Activated naive CD4-positive, alpha-beta T cell treated with anti-CD3 and anti-CD28 coated beads for 36 hours (primary cell): ENCODE measurements around the gene PTMS. TPM values are rescaled to one million over a fixed set of nuclear protein-coding genes. Genes with fewer than 3 reads are reported as not detected.
A peak's percentile ranks its signal among the peaks of the same experiment; 100 is the strongest.

Experiments used
- CTCF ChIA-PET: fragments of 350-600 bp; sonication (Branson Sonifier 250); formaldehyde crosslinking; loops from one replicate; lab custom pipeline; 2021; ENCODE audit warnings: antibody characterized with exemption; lab: Charles Lee
- DNase-seq: peaks from one replicate; pipeline ENCODE4 v3.0.0-alpha.2; 2020
- H3K27ac Mint-ChIP-seq: one replicate; pipeline ENCODE4 v1.8.0; 2021; ENCODE audit warnings: mild to moderate bottlenecking, mixed read lengths
- H3K27me3 Mint-ChIP-seq: one replicate; pipeline ENCODE4 v1.8.0; 2021; ENCODE audit warnings: low read depth, mixed read lengths
- H3K36me3 Mint-ChIP-seq: one replicate; pipeline ENCODE4 v1.8.0; 2021; ENCODE audit warnings: low read depth, mixed read lengths
- H3K4me1 Mint-ChIP-seq: one replicate; pipeline ENCODE4 v1.8.0; 2021; ENCODE audit warnings: low read depth, mixed read lengths
- H3K4me3 Mint-ChIP-seq: one replicate; pipeline ENCODE4 v1.8.0; 2021; ENCODE audit warnings: mild to moderate bottlenecking, moderate library complexity, mixed read lengths
- H3K9me3 Mint-ChIP-seq: one replicate; pipeline ENCODE4 v1.8.0; 2021; ENCODE audit warnings: mixed read lengths
- intact Hi-C: fragments of 100-400 bp; cut with micrococcal nuclease; formaldehyde crosslinking; loops from one replicate; pipeline ENCODE4 v1.15.1; 2023
- total RNA-seq, 2 experiments: library from RNA; stranded (reverse); gene quantifications; one replicate each; pipeline ENCODE4 v1.2.3, GENCODE V29; 2021

The PTMS gene
- total RNA-seq, 2 experiments from 2014 or later = 35.1 to 44.2 TPM

DNA sequence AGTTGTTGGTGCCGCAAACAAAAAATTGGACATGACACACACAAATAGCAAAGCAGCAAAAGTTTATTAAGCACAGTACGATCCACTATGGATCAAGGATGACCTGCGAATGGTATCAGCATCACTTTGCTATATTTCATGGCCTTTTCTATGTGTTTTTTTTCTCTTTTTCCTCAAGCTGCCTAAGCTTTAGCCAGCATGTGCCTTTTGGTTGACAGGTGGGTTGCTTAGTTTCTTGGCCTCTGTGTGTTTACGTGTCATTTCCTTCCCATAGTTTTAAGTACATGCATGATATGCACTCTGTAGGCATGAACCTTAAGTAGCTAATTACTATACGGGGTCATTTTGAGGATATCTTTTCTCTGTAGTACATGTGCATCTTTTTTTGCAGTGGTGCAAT, 33.0 kb downstream of the PTMS start:
- CTCF ChIA-PET = interaction anchor here (1.0 to 1.3 kb wide), 2 partner anchors 26 to 45 kb away, joined by 3 read pairs; no protein-coding TSS in a partner anchor
- Mint-ChIP-seq H3K4me3 (no peak overlapping the region), H3K36me3 (peaks cover 33% of the 10 kb centered on the region), H3K4me1 (peaks cover 42% of the 10 kb centered on the region), H3K9me3 (no peaks in the 10 kb centered on the region), H3K27me3 (no peaks in the 10 kb centered on the region), H3K27ac (no peak overlapping the region)
- intact Hi-C loops = no loop called here
- DNase-seq = no peak

DNA sequence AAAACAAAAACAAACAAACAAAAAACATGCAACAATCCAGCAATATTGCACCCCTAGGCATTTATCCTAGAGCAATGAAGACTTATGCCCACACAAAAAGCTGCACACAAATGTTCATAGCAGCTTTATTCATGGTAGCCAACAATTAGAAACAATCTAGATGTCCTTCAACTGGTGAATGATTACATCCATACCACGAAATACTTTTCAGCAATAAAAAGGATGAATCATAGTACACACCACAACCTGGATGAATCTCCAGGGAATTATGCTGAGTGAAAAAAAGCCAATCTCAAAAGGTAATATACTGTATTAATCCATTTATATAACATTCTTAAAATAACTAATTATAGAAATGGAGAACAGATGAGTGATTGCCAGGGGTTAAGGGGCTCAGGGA, 41.0 kb downstream of the PTMS start:
- no peaks in the 10 kb centered on the region for H3K9me3 Mint-ChIP-seq
- CTCF ChIA-PET = interaction anchor here (3.8 kb wide), 1 partner anchor 18 kb away, joined by 18 read pairs; no protein-coding TSS in a partner anchor
- H3K4me3 Mint-ChIP-seq = no peak overlapping the region
- no peak for DNase-seq
- no peak overlapping the region for H3K27ac Mint-ChIP-seq
- peaks cover 19% of the 10 kb centered on the region for H3K4me1 Mint-ChIP-seq
- intact Hi-C loops = no loop called here
- H3K36me3 Mint-ChIP-seq = peaks cover 27% of the 10 kb centered on the region
- no peaks in the 10 kb centered on the region for H3K27me3 Mint-ChIP-seq

DNA sequence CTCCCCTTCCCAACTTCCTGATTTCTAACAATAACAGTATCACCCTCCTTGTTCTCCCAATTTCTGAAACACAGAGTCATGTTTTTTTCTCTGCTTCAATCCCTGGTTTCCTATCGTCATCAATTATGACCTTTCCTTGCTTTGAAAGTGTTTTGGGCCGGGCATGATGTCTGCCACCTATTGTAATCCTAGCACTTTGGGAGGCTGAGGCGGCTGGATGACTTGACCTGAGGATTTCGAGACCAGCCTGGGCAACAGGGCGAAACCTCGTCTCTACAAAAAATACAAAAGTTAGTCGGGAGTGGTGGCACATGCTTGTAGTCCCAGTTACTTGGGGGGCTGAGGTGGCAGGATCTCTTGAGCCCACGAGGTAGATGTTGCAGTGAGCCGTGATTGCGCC, 42.9 kb downstream of the PTMS start:
- H3K4me3 Mint-ChIP-seq = no peak overlapping the region
- H3K4me1 Mint-ChIP-seq = peaks cover 19% of the 10 kb centered on the region
- no peaks in the 10 kb centered on the region for H3K9me3 Mint-ChIP-seq
- intact Hi-C loops = no loop called here
- CTCF ChIA-PET = interaction anchor here (0.7 to 3.8 kb wide), 3 partner anchors 14 to 56 kb away, joined by 3 to 18 read pairs (median 3); partner anchors contain the start of gene MLF2
- peaks cover 19% of the 10 kb centered on the region for H3K36me3 Mint-ChIP-seq
- no peak for DNase-seq
- H3K27ac Mint-ChIP-seq = no peak overlapping the region
- H3K27me3 Mint-ChIP-seq = no peaks in the 10 kb centered on the region

DNA sequence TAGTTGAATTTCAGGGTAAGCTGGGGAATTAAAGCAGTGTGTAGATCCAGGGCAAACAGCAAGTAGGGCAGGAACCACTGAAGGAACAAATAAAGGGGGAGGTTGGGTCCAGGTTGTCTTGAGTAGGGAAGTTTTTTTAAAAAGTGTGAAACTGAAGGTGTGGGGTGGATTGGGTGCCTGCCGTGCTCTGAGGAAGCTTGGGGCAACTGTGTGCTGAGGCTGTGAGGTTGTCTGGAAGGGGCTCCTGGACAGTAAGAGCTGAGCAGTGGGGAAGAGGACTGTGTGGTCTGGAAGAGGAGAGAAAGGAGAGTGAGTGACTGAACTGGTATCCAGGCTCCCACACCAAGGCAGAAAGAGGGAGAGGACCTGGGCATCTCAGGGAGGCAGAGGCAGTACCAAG, 44.6 kb downstream of the PTMS start:
- no peaks in the 10 kb centered on the region for H3K27me3 Mint-ChIP-seq
- intact Hi-C loops = loop anchor here (2.0 kb wide), 1 partner anchor 18 kb away; no protein-coding TSS in a partner anchor
- CTCF ChIA-PET = interaction anchor here (0.7 to 3.8 kb wide), 5 partner anchors 12 to 32 kb away, joined by 3 to 18 read pairs (median 4); no protein-coding TSS in a partner anchor
- peaks cover 19% of the 10 kb centered on the region for H3K4me1 Mint-ChIP-seq
- peak overlapping the region; percentile 46 for H3K27ac Mint-ChIP-seq
- peaks cover 20% of the 10 kb centered on the region for H3K36me3 Mint-ChIP-seq
- DNase-seq = no peak
- H3K9me3 Mint-ChIP-seq = no peaks in the 10 kb centered on the region
- H3K4me3 Mint-ChIP-seq = no peak overlapping the region

DNA sequence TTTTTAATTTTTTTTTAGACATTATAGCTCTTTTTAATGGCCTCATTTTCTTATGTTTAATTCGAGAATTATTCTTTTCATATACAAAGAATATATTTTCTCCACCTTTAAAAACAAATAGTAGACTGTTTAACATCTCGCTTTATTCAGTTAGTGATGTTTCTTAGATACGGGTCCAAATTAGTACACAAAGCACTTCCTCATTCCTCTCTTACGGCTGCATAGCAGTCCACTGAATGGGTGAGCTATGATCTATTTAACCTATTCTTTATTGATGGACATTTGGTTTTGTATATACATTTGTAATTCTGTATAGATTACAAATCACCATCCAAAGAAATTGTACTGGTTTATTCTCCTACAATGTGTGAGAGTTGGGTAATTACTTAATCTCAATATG, 47.2 kb downstream of the PTMS start:
- intact Hi-C loops = no loop called here
- Mint-ChIP-seq H3K4me1 (peaks cover 17% of the 10 kb centered on the region), H3K4me3 (no peak overlapping the region), H3K27ac (no peak overlapping the region), H3K36me3 (peaks cover 29% of the 10 kb centered on the region), H3K27me3 (no peaks in the 10 kb centered on the region), H3K9me3 (no peaks in the 10 kb centered on the region)
- CTCF ChIA-PET = interaction anchor here (1.2 to 2.3 kb wide), 4 partner anchors 9 to 60 kb away, joined by 3 to 10 read pairs (median 4); partner anchors contain the start of gene MLF2
- no peak for DNase-seq

DNA sequence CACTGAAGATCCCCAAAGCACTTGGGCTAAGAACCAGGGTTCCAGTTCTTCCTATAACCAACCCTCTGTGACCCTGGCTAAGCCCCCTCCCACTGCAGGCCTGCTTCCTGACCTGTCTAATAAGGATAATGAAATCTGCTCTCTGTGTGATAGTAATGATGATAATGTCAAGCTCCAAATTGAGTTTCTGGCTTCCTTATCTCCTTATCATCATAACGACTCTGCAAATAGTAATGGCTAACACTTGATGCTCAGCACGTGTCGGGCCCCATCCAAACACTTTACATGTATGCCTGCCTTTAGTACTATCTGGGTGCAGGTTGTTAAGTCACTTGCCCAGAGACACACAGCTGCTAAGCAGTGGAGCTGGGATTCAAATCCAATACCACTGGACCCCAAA, 50.4 kb downstream of the PTMS start:
- intact Hi-C loops = no loop called here
- Mint-ChIP-seq H3K36me3 (peaks cover 24% of the 10 kb centered on the region), H3K27ac (no peak overlapping the region), H3K27me3 (no peaks in the 10 kb centered on the region), H3K4me1 (peaks cover 7% of the 10 kb centered on the region), H3K4me3 (no peak overlapping the region), H3K9me3 (no peaks in the 10 kb centered on the region)
- CTCF ChIA-PET = interaction anchor here (0.8 to 2.1 kb wide), 2 partner anchors 50 to 63 kb away, joined by 3 to 12 read pairs; partner anchors contain the start of gene MLF2
- no peak for DNase-seq

DNA sequence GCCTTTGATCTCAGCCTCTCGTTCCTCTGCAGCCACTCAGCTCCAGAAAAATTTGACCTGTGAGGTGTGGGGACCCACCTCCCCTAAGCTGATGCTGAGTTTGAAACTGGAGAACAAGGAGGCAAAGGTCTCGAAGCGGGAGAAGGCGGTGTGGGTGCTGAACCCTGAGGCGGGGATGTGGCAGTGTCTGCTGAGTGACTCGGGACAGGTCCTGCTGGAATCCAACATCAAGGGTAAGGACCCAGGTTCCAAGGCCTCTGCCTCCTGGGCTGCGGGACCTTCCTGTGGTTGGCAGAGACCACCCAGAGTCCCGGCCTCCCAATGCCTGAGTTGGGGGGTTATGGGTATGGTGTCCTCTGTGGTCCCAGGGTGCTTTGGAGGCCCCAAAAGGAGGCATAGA, 50.9 kb downstream of the PTMS start:
- CTCF ChIA-PET = interaction anchor here (2.1 kb wide), 1 partner anchor 63 kb away, joined by 12 read pairs; the partner anchor contains the start of gene MLF2
- no peak for DNase-seq
- Mint-ChIP-seq H3K9me3 (no peaks in the 10 kb centered on the region), H3K27ac (no peak overlapping the region), H3K4me3 (no peak overlapping the region), H3K36me3 (peaks cover 24% of the 10 kb centered on the region), H3K4me1 (peaks cover 10% of the 10 kb centered on the region), H3K27me3 (no peaks in the 10 kb centered on the region)
- intact Hi-C loops = no loop called here

DNA sequence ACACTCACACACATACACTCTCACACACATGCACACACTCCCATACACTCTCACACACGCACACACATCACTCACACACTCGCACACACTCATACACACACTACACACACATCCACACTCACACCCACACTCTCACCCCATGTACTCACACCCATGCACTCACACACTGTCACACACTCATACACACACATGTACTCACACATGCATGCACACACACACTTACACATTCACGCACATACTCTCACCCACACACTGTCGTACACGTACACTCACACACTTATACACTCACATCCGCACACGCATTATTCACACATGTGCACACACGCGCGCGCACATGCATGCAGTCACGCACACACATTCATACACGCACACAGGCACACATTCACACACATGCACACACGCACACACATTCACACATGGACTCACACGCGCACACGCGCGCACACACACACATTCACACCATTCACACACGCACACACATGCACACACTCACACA, 51.5 kb downstream of the PTMS start:
- no peak overlapping the region for H3K27ac Mint-ChIP-seq
- peaks cover 23% of the 10 kb centered on the region for H3K36me3 Mint-ChIP-seq

DNA sequence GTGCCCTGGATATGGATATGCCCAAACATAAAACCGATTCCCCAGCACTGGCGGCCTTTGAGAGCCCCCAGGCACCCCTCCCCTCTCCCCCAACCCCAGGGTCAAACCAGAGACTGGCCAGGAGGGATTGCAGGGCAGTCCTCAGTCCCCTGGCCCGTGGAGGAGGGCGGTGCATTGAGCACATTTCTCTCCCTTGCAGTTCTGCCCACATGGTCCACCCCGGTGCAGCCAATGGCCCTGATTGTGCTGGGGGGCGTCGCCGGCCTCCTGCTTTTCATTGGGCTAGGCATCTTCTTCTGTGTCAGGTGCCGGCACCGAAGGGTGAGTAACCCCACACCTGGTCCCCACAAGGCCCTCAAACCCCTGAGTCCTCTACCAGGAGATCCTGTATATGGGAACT, 52.1 kb downstream of the PTMS start:
- Mint-ChIP-seq H3K27me3 (peaks cover 2% of the 10 kb centered on the region), H3K36me3 (peaks cover 23% of the 10 kb centered on the region), H3K9me3 (no peaks in the 10 kb centered on the region), H3K4me3 (no peak overlapping the region), H3K27ac (no peak overlapping the region), H3K4me1 (peaks cover 11% of the 10 kb centered on the region)
- CTCF ChIA-PET = no interaction called here
- intact Hi-C loops = no loop called here
- DNase-seq = no peak

More for the DNA sequence above, 51.5 kb downstream of the PTMS start:
- CTCF ChIA-PET = no interaction called here
- Mint-ChIP-seq H3K4me3 (no peak overlapping the region), H3K27me3 (peaks cover 1% of the 10 kb centered on the region), H3K4me1 (peaks cover 11% of the 10 kb centered on the region), H3K9me3 (no peaks in the 10 kb centered on the region)
- DNase-seq = no peak
- intact Hi-C loops = no loop called here

DNA sequence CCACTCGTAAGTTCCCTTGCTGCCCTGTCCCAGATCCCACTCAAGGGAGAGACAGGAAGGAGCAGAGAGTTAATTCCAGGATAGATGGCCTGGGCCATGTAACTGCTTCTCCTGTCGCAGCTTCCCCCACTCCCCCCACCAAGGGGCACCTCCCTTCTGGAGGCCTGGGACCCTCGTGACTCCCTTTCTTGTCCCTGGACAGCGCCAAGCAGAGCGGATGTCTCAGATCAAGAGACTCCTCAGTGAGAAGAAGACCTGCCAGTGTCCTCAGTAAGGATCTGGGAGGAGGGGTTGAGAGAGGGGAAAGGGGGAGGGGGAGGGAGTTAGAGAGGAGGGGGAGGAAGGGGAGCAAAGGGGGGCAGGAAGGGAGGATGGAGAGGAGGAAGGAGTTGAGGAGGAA, 52.5 kb downstream of the PTMS start:
- CTCF ChIA-PET = no interaction called here
- DNase-seq = no peak
- H3K27me3 Mint-ChIP-seq = peaks cover 2% of the 10 kb centered on the region
- peaks cover 23% of the 10 kb centered on the region for H3K36me3 Mint-ChIP-seq
- no peaks in the 10 kb centered on the region for H3K9me3 Mint-ChIP-seq
- intact Hi-C loops = no loop called here
- H3K27ac Mint-ChIP-seq = no peak overlapping the region
- H3K4me1 Mint-ChIP-seq = peaks cover 11% of the 10 kb centered on the region
- no peak overlapping the region for H3K4me3 Mint-ChIP-seq

DNA sequence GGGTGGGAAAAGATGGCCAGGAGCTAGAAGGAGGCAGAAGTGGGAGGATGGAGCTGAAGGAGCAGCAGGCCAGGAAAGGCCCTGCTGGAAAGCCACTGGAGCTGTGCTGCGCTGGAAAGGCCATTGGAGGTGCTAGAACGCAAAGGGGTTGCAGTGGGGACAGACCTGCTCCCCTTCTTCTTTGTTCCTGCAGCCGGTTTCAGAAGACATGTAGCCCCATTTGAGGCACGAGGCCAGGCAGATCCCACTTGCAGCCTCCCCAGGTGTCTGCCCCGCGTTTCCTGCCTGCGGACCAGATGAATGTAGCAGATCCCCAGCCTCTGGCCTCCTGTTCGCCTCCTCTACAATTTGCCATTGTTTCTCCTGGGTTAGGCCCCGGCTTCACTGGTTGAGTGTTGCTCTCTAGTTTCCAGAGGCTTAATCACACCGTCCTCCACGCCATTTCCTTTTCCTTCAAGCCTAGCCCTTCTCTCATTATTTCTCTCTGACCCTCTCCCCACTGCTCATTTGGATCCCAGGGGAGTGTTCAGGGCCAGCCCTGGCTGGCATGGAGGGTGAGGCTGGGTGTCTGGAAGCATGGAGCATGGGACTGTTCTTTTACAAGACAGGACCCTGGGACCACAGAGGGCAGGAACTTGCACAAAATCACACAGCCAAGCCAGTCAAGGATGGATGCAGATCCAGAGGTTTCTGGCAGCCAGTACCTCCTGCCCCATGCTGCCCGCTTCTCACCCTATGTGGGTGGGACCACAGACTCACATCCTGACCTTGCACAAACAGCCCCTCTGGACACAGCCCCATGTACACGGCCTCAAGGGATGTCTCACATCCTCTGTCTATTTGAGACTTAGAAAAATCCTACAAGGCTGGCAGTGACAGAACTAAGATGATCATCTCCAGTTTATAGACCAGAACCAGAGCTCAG, 53.2 kb downstream of the PTMS start:
- intact Hi-C loops = no loop called here
- CTCF ChIA-PET = interaction anchor here (11.7 kb wide), 1 partner anchor 64 kb away, joined by 166 read pairs; the partner anchor contains the start of gene MLF2
- H3K27me3 Mint-ChIP-seq = peaks cover 2% of the 10 kb centered on the region
- H3K27ac Mint-ChIP-seq = no peak overlapping the region
- H3K9me3 Mint-ChIP-seq = no peaks in the 10 kb centered on the region
- peaks cover 11% of the 10 kb centered on the region for H3K4me1 Mint-ChIP-seq
- H3K4me3 Mint-ChIP-seq = no peak overlapping the region
- DNase-seq = no peak
- H3K36me3 Mint-ChIP-seq = peaks cover 18% of the 10 kb centered on the region

DNA sequence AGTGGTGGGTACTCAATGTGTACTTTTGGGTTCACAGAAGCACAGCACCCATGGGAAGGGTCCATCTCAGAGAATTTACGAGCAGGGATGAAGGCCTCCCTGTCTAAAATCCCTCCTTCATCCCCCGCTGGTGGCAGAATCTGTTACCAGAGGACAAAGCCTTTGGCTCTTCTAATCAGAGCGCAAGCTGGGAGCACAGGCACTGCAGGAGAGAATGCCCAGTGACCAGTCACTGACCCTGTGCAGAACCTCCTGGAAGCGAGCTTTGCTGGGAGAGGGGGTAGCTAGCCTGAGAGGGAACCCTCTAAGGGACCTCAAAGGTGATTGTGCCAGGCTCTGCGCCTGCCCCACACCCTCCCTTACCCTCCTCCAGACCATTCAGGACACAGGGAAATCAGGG, 54.0 kb downstream of the PTMS start:
- Mint-ChIP-seq H3K4me3 (no peak overlapping the region), H3K36me3 (peaks cover 13% of the 10 kb centered on the region), H3K4me1 (peaks cover 11% of the 10 kb centered on the region), H3K9me3 (no peaks in the 10 kb centered on the region), H3K27ac (no peak overlapping the region), H3K27me3 (peaks cover 8% of the 10 kb centered on the region)
- intact Hi-C loops = no loop called here
- no peak for DNase-seq
- CTCF ChIA-PET = interaction anchor here (1.5 to 11.7 kb wide), 2 partner anchors 40 to 64 kb away, joined by 4 to 166 read pairs; partner anchors contain the start of gene MLF2
